HG03135 (cell line): ENCODE results near the gene EML6.
"Not testable (repeated sequence)": the region's sequence is repeated elsewhere in the genome, so short reads cannot be mapped to it uniquely, and the experiment has no call there.

ENCODE experiments used
- ATAC-seq: cut with Tn5 transposase; IDR thresholded peaks from one replicate; pipeline ENCODE4 v1.9.1; 2021; ENCODE audit warnings: mild to moderate bottlenecking, moderate library complexity; ENCODE audit not compliant: unreplicated experiment

EML6 gene

DNA sequence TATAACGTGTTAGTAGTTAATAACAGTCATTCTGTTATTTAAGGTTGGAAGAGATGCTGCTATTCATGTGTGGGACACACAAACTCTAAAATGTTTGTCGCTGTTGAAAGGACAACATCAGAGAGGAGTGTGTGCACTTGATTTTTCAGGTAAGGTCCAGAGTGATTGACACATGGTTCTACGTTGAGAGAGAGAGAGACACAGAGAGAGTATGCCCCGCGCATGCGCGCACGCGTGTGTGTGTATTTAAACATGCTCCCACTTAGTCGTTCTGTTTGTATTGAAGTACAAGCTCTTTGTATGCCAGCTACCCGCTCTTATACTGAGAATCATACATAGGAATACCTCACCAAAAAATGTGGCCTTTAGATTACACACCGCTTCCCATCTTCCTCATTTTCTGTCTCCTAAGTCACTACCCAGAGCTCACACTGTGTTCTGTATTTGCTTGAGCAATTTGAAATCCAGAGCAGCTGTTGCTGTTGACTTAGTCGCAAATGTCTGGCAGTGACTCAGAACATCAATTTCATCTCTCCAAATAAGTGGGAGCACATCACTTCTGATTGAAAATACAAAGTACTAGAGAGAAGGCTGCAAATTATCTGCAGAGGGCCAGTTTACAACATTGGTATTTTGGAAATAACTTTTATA is 148.1 kb downstream of the EML6 start:
- no peak for ATAC-seq

DNA sequence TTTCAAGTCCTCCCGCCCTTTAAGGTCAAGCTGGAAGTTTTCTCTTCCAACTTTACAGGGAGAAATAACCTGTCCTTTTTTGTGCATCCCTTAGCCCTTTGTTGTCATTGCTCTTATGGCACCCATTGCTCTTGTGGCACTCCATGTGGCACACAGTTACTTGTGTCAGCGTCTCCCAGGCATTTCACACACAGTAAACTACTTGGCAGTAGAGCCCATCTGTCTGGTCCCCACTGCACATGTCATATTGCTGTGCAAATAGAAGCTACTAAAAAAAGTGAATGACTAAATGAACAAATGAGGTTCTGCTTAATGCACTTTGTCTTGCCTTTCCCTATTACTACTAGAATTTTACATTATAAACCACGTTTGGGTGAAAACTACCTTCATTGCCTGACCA is 149.3 kb downstream of the EML6 start:
- no peak for ATAC-seq

DNA sequence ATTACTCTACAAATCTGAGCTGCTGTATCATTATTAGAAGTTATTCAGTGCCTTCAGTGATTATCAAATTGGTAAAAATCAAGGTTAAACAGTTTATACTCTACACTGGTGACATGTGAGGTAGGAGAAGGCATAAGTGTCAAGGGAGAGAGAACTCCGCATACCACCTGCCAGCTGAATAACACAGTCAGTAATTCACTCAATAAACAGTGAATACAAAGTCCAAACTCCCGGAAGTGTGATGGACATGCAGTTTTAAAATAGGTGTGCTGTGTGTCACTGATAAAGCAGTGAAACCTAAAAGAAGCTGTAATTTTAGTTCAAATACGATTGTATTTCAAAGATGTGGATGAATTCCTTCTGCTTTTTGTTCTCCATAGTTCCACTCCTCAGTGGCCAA is 149.8 kb downstream of the EML6 start:
- not testable (repeated sequence) for ATAC-seq

- no peak for ATAC-seq
These were observed 153.3 kb downstream of the EML6 start for GRCh38 chr2:54876764-54877163.

- ATAC-seq: no peak
These were observed 154.7 kb downstream of the EML6 start for GRCh38 chr2:54878182-54878581.

DNA sequence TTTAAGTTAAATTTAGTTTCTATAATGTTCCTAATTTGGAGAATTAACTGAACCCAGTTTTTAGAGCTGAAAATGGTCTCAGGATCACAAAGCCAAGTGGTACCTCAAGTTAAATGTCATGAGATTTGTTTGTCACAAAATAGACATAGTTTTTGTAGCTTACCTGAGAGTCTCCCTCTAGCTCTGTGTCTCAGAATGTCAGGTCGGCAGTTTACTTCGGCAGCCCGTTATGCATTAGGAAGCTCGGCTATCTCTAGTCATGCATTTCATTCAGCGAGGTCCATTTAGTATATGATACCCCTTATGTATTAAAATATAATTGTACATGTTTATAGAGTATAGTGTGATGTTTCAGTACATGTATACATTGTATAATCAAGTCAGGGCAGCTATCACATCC is 155.6 kb downstream of the EML6 start:
- ATAC-seq: no peak

- ATAC-seq: no peak
These were observed 156.3 kb downstream of the EML6 start for GRCh38 chr2:54879598-54880332.

DNA sequence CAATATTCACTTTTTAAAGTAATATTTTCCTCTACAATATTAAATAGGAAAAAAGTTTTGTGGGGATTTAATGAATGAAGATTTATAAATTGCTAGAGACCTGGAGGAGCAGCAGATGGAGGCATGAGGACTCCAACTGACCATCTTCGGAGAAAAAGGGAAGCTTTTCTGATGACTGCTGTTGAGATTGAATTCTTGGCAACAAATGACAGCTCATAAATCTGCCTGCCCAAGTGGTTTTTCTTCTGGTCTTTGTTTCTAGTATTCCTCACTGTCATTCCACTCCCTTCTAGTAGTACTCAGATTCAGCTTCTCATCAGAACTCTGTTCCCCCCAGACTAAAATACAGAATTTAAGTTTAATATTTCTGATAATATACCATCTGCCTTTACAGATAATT is 157.0 kb downstream of the EML6 start:
- no peak for ATAC-seq

DNA sequence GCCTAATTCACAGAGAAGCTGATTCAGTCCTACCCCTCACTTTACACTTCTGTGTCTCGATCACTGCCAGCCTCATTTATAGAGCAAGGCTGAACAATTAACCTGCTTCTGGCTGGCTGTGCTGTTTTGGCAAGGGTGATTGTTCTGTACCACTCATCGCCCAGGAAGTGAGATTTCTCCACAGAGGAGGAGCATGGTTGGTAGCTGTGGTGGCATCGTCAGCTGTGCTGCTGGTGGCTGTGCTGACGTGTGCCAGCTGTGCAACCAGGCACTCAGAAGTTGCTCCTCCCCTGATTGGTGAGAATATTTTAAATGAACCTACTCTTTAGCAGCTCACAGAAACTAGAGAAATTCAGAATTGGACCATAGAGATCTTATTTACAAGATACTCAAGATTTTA is 158.3 kb downstream of the EML6 start:
- ATAC-seq: no peak

GRCh38 chr2:54885891-54886290 is 162.4 kb downstream of the EML6 start:
- ATAC-seq: no peak

DNA sequence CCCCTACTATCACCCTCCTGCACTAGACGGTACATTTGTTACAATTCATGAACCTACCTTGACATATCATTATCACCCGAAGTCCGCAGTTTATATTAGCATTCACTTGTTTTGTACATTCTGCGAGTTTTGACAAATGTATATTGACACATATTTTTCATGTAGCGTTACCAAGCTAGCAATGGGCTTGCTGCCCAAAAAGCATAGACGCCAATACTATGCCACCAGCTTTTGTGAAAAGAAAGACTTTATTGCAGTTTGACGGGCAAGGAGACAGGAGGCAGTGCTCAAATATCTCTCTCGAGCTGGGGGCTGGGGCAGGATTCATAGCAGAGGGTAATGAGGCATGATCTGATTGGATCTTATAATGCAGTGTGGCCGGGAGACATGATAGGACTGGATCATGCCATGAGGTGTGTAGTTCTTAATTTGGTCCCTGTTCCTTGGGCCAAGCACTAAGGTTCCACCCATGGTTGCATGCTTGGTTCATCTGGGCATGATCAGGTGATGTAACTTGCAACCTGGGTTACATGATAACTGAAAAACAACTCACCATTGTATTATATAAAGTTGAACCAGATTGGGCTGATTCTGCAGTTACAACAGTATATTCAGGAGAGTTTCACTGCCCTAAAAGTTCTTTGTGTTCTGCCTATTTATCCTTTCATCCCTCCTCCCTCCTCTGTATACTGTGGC is 164.5 kb downstream of the EML6 start:
- no peak for ATAC-seq

DNA sequence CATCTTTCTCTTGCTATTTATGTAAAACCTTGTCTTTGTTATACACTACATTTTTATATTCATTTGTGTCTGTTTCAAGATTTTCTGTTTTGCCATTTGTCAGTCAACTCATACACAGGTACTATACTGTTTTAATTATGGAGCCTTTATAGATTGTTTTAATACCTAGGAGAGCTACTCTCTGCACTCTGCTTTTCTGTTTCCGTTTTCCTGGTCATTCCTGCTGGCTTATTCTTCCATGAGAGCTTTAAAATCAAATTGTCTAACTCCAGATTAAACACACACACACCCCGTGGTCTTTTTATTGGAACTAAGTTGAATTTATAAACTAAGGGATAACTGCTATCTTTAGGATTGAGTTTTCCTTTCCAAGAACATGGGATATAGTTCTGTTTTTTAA is 165.6 kb downstream of the EML6 start:
- ATAC-seq: no peak

- no peak for ATAC-seq
These were observed 168.4 kb downstream of the EML6 start for GRCh38 chr2:54891909-54892308.

DNA sequence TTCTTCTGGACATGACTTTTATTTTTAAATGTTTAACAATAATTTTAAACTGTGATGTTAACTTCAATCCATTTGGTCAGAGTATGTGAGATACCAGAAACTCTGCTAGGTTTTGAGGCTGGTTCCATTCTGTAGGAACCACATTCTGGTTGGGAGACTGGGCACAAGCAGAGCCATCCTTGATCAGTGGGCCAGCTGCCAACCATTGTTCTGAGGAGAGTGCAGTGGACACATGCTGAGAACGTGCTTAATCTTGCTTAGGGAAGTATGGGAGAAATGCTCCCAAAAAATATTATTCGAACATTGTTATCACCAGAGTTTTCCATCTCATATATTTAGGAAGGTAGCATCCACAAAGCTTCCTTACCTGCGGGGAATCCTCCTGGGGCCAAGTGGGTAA is 171.0 kb downstream of the EML6 start:
- ATAC-seq: no peak

DNA sequence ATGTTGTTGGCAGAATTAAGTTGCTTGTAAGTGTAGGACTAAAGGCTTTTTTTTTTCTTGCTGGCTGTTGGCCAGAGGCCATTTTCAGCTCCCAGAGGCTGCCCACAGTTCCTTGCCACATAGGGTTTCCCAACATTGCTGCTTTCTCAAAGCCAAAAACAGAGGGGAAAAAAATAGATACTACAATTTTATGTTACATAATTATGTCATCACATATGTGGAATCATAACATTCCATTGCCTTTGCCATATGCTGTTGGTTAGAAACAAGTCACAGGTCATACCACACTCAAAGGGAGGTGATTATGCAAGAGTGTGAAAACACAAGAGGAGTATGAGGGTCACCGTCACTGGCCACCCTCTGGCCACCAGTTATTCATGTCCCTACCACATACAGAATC is 172.3 kb downstream of the EML6 start:
- ATAC-seq: no peak

DNA sequence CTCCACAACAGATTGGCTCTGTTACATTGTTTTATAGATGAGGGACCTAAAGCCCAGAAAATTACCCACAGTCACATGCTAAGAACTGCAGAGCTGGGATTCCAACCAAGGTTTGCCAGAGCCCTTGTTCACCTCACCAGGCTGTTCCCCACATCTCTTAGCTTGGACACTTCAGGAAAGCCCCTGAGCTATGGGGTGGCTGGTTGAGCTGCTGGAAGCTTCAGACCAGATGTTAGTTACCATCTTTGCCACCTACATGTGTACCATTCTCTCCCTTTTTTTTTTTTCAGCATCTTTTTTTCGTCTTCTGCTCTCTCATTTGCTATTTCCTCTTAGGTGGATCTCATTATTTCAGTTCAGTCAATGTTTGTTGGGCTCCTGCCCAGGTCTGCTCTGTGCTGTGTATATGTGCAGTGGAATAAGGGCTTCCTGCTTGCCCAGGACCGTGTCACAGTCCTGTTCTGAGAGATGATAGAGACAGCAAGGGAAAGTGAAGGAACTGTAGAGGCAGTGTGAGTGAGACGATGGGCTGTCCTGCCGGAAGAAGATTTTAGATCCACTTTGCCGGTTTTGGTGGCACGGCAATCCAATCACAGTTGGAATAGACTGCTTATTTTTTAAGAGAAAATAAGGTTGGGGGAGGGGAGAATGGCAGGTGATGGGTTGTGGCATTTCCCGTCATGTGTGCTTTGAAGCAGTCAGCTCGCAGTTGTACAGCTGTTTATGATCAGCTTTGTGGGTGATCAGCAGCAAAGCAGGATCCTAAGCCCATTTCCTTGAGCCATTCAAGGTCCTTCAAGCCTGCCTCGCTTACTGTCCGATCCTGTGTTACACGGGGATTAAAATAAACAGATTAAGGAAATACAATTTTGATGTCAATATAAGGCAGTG is 174.2 kb downstream of the EML6 start:
- no peak for ATAC-seq

DNA sequence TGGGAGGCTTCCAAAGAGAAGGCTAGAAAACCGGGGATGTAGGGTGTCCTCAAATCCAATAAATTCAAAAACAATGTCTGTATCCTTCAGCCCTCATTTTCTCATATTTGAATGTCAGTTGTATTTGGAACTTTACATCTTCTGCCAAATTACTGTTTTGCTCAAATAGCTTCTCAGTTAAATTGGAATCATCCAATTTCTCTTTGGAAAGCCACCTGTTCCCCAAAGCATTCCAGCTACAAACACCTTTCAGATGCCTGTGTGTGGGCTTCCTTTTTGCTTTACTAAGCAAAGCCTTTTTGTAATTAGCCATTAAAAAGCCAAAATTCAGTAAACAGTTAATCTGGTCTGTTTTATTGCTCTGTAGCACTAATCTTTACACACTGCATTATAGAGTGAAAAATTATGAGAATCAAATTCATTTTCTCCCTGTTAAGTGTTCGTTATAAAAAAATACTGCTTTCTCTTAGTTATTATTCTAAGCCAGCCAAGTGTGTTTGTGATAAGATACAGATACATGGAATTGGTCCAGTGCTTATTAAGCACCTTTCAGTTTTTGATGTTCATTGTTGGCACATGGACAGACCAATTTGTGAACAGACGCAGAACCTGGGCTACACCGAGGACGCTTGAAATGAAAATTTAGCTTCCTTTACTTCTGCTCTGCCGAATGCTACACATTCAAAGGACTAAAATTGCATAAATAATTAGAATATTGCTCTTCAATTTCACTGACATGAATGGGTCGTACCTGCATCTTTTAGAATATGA is 175.2 kb downstream of the EML6 start:
- ATAC-seq: no peak

GRCh38 chr2:54899576-54900200 is 176.2 kb downstream of the EML6 start:
- no peak for ATAC-seq

- no peak for ATAC-seq
These were observed 177.9 kb downstream of the EML6 start for GRCh38 chr2:54901224-54901986.
